Tibial nerve (tissue), 4 donors: ENCODE measurements around the gene BMP2K. TPM values are rescaled to one million over a fixed set of nuclear protein-coding genes. Genes with fewer than 3 reads are reported as not detected.
"Not testable (repeated sequence)": the region's sequence is repeated elsewhere in the genome, so short reads cannot be mapped to it uniquely, and the experiment has no call there.

Experiments used
- DNase-seq, 2 donors: peaks; one replicate each; pipeline ENCODE4 v3.0.0-alpha.2; 2019; ENCODE audit warnings: low spot score in 2 of 2
- H3K27ac ChIP-seq, 4 donors: fragments of 200-600 bp; sonication (generic) in 3 of 4; one replicate each; pipeline ENCODE4 v1.5.1; 2017 to 2019; ENCODE audit warnings: mild to moderate bottlenecking in 1 of 4
- H3K27me3 ChIP-seq, 2 donors: fragments of 200-600 bp; sonication (generic) in 1 of 2; one replicate each; pipeline versions ENCODE4 v1.5.1 to v1.6.0; 2017 to 2019
- H3K36me3 ChIP-seq, 3 donors: fragments of 200-600 bp; sonication (generic); one replicate each; pipeline ENCODE4 v1.5.1; 2018 to 2019
- H3K4me1 ChIP-seq, 4 donors: fragments of 200-600 bp; sonication (generic) in 3 of 4; one replicate each; pipeline ENCODE4 v1.5.1; 2017 to 2019
- H3K4me3 ChIP-seq, 4 donors: fragments of 200-600 bp; sonication (generic) in 3 of 4; one replicate each; pipeline ENCODE4 v1.5.1; 2017 to 2019; ENCODE audit warnings: mild to moderate bottlenecking in 1 of 4, moderate library complexity in 1 of 4
- H3K9me3 ChIP-seq, 4 donors: fragments of 200-600 bp; sonication (generic) in 3 of 4; one replicate each; pipeline ENCODE4 v1.5.1; 2017 to 2019
- EP300 ChIP-seq, 2 donors: sonication (generic); formaldehyde crosslinking; IDR thresholded peaks; one replicate each; pipeline ENCODE4 v1.6.1; 2017; ENCODE audit warnings: antibody characterized with exemption in 2 of 2, mild to moderate bottlenecking in 1 of 2
- POLR2A ChIP-seq, 2 donors: fragments of 450-650 bp; IDR thresholded peaks; one replicate each; pipeline ENCODE4 v1.6.1; 2017; ENCODE audit warnings: antibody characterized with exemption in 2 of 2, mild to moderate bottlenecking in 2 of 2, moderate library complexity in 2 of 2
- WGBS, 2 donors: methylation state at CpG; one replicate each; pipeline ENCODE4 v1.1.5; 2018; 5-methylcytosine and 5-hydroxymethylcytosine counted together
- total RNA-seq, 4 donors: library from RNA; depleted of rRNA; stranded (reverse); fragments of >200 nt; gene quantifications; one replicate each; pipeline ENCODE4 v1.1.0, GENCODE V29; 2016
- TF ChIP-seq, protein P1 (sequence below), 5 experiments: fragments of 200-600 bp in 3 of 5; fragments of 450-650 bp in 2 of 5; sonication (generic) in 3 of 5; IDR thresholded peaks; one replicate each; pipeline ENCODE4 v1.5.1; 2016 to 2019; ENCODE audit warnings: antibody characterized with exemption in 5 of 5, mild to moderate bottlenecking in 3 of 5, moderate library complexity in 2 of 5

The BMP2K gene
- total RNA-seq, 4 donors from 2014 or later: 39.8 to 84.8 (median 67.0) TPM

DNA sequence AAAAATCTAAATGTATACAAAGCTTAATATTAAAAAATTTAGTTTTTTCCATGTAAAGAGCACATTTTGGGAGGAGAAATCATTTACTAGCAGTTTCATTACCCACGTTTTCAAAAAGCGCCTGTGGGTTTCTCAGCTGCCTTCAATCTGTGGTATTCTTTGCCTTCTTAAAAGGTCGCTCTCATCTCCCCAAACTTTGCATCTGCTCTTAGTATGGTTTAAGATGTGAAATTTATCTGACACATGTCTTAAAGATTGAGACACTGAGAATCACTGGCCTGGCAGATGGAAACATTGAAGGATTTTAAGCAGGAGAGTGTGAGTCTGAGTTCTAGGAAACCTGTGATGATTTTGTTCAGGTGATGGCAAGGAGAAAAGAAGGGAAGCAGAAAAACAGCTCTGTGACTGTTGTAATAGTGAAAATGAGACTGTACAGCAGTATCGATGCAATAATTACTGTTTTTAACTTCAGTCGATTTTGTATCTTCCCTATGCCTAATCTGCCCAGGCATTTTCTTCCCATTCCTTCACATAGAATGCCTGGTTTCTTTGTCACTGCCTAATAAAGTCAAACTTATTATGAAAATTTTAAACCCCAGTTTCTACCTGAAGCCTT, 87.2 kb downstream of the BMP2K start:
- 76 to 84% methylated on average over 5 of the region's 5 CpGs for WGBS, 2 donors
- H3K9me3 ChIP-seq: no peaks in the 10 kb centered on the region
- H3K27me3 ChIP-seq: no peaks in the 10 kb centered on the region
- DNase-seq: no peak
- H3K4me1 ChIP-seq: peaks cover 0 to 12% (median 4%) of the 10 kb centered on the region in 4 donors
- TF ChIP-seq EP300 (IDR thresholded peaks at IDR 0.05) (no peak), POLR2A (IDR thresholded peaks at IDR 0.05) (no peak)
- TF ChIP-seq, protein P1, sequence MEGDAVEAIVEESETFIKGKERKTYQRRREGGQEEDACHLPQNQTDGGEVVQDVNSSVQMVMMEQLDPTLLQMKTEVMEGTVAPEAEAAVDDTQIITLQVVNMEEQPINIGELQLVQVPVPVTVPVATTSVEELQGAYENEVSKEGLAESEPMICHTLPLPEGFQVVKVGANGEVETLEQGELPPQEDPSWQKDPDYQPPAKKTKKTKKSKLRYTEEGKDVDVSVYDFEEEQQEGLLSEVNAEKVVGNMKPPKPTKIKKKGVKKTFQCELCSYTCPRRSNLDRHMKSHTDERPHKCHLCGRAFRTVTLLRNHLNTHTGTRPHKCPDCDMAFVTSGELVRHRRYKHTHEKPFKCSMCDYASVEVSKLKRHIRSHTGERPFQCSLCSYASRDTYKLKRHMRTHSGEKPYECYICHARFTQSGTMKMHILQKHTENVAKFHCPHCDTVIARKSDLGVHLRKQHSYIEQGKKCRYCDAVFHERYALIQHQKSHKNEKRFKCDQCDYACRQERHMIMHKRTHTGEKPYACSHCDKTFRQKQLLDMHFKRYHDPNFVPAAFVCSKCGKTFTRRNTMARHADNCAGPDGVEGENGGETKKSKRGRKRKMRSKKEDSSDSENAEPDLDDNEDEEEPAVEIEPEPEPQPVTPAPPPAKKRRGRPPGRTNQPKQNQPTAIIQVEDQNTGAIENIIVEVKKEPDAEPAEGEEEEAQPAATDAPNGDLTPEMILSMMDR (IDR thresholded peaks at IDR 0.05): no peak
- peaks cover 0 to 30% (median 7%) of the 10 kb centered on the region in 3 donors for H3K36me3 ChIP-seq
- no peak overlapping the region for H3K4me3 ChIP-seq
- H3K27ac ChIP-seq: peak overlapping the region in 2 of 4 donors; percentile 52 to 58

DNA sequence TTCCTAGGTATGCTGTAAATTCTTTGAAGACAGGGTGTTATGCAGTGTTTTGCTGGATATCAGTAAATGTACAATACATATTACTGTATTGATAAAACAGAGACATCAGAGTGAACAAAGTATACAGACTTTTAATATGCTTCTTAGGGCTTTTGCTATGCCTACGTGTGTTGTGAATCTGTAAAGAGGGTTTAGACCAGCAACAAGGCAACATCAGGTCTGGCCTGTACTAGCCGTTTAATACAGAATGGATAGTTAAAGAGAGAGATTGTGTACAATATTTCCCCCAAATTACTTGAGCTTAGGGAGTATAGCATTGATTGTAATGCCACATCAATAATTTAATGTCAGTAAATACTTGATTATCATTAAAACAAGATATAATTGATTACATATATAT, 87.8 kb downstream of the BMP2K start:
- TF ChIP-seq EP300 (IDR thresholded peaks at IDR 0.05): no peak
- TF ChIP-seq, protein P1 (IDR thresholded peaks at IDR 0.05): no peak
- no peak for TF ChIP-seq POLR2A (IDR thresholded peaks at IDR 0.05)
- 60 to 65% methylated on average over 2 of the region's 2 CpGs for WGBS, 2 donors
- H3K27me3 ChIP-seq: no peaks in the 10 kb centered on the region
- peaks cover 0 to 12% (median 4%) of the 10 kb centered on the region in 4 donors for H3K4me1 ChIP-seq
- H3K9me3 ChIP-seq: no peaks in the 10 kb centered on the region
- no peak for DNase-seq
- H3K4me3 ChIP-seq: no peak overlapping the region
- H3K36me3 ChIP-seq: peaks cover 0 to 37% (median 7%) of the 10 kb centered on the region in 3 donors
- peak overlapping the region in 3 of 4 donors; percentile 24 to 58 (median 52) for H3K27ac ChIP-seq

DNA sequence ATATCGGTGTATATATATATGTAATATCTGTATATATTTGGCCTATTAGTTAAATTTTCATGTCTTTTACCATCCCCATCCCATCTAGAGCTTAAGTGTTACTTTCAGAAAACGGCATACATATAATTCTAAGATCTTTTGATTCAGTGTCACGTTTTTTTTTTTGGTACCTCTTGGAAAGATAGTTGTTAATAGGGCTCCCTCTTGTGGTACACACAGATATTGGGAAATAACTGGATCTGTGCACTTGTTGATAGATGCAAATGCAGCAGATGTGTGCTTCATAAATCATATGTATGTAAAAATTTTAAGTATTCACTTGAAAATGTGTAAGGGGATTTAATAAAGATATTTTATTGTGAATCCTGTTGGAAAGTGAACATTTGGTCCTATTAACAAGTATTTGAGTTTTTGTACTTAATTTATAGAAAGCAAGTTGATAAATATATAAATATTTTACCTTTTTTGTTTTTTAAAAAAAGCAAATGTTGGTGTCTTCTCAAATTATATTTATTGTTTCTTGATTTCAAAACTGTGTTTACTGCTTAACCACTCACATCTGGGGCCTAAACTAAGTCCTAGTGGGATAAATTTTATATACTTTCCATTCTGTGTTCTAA, 88.4 kb downstream of the BMP2K start:
- no peak for TF ChIP-seq EP300 (IDR thresholded peaks at IDR 0.05)
- TF ChIP-seq, protein P1 (IDR thresholded peaks at IDR 0.05): peak; percentile 63 to 82 (median 74)
- TF ChIP-seq POLR2A (IDR thresholded peaks at IDR 0.05): no peak
- Histone ChIP-seq H3K4me1 (peaks cover 0 to 12% (median 4%) of the 10 kb centered on the region in 4 donors), H3K9me3 (no peaks in the 10 kb centered on the region), H3K27ac (peak overlapping the region in 3 of 4 donors; percentile 24 to 58 (median 52)), H3K27me3 (no peaks in the 10 kb centered on the region), H3K4me3 (no peak overlapping the region), H3K36me3 (peaks cover 0 to 38% (median 7%) of the 10 kb centered on the region in 3 donors)
- 32 to 33% methylated on average over 3 of the region's 3 CpGs for WGBS, 2 donors
- DNase-seq: peak in 1 of 2 donors; percentile 79

DNA sequence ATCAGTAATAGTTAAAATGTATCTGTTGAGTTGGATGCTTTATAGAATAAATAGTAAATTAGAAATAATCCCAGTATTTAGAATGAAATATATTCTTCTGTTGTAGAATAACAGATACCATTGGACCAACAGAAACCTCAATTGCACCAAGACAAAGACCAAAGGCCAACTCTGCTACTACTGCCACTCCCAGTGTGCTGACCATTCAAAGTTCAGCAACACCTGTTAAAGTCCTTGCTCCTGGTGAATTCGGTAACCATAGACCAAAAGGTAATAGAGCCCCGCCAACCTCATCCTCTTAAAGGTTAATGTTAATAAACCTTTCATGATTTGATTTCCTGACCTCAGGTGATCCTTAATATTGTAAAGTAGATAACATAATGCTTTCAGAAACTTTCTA, 89.3 kb downstream of the BMP2K start:
- Histone ChIP-seq H3K27ac (no peak overlapping the region), H3K9me3 (no peaks in the 10 kb centered on the region), H3K27me3 (no peaks in the 10 kb centered on the region), H3K4me1 (peaks cover 0 to 12% (median 4%) of the 10 kb centered on the region in 4 donors), H3K36me3 (peaks cover 0 to 41% (median 7%) of the 10 kb centered on the region in 3 donors), H3K4me3 (no peak overlapping the region)
- TF ChIP-seq, protein P1 (IDR thresholded peaks at IDR 0.05): no peak
- TF ChIP-seq POLR2A (IDR thresholded peaks at IDR 0.05) (no peak), EP300 (IDR thresholded peaks at IDR 0.05) (no peak)
- DNase-seq: no peak
- WGBS, 2 donors: 76 to 80% methylated on average over 2 of the region's 2 CpGs

DNA sequence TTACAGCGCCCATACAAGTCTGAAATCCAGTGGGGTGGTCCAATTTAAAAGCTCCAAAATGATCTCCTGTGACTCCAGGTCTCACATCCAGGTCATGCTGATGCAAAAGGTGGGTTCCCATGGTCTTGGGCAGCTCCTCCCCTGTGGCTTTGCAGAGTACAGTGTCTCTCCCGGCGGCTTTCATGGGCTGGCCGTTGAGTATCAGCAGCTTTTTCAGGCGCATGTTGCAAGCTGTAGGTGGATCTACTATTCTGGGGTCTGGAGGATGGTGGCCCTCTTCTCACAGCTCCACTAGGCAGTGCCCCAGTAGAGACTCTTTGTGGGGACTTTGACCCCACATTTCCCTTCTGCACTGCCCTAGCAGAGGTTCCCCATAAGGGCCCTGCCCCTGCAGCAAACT, 92.6 kb downstream of the BMP2K start:
- WGBS, 2 donors: 90 to 91% methylated on average over 4 to 5 of the region's 5 CpGs
- peaks cover 4 to 67% (median 7%) of the 10 kb centered on the region in 3 donors for H3K36me3 ChIP-seq
- DNase-seq, H3K4me3 ChIP-seq, H3K9me3 ChIP-seq, H3K27ac ChIP-seq, H3K27me3 ChIP-seq, H3K4me1 ChIP-seq: not testable (repeated sequence)
